Activated CD8-positive, alpha-beta memory T cell treated with anti-CD3 and anti-CD28 coated beads, Interleukin-2, amount 50 U/mL, for 24 hours (primary cell): ENCODE results near the gene CD34.
A peak's percentile ranks its signal among the peaks of the same experiment; 100 is the strongest.

Experiments
- DNase-seq: peaks from one replicate; pipeline ENCODE4 v3.0.0-alpha.2; 2020; ENCODE audit errors: extremely low read depth

CD34 gene

GRCh38 chr1:207832796-207833195, 78.1 kb downstream of the CD34 start:
- no peak for DNase-seq

GRCh38 chr1:207831517-207832327, 79.2 kb downstream of the CD34 start:
- peak; percentile 36 for DNase-seq
